ENCODE measurements around the gene PRICKLE1.

The PRICKLE1 gene

DNA sequence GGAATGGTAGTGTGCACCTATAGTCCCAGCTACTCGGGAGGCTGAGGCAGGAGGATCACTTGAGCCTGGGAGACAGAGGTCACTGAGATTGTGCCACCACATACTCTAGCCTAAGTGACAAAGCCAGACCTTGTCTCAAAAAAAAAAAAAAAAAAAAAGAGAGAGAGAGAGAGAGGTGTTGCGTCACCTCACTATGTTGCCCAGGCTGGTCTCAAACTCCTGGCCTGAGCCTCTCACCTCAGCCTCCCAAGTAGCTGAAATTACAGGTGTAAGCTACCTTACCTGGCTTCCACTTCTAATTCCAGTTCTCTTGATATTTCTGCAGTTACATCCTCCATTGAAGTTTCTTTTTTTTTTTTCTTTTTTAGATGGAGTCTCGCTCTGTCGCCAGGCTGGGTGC lies 94.3 kb downstream of the PRICKLE1 start:
- DNase-seq = no peak

- DNase-seq = no peak
Observed at GRCh38 chr12:42492267-42492666, 97.3 kb downstream of the PRICKLE1 start.

DNA sequence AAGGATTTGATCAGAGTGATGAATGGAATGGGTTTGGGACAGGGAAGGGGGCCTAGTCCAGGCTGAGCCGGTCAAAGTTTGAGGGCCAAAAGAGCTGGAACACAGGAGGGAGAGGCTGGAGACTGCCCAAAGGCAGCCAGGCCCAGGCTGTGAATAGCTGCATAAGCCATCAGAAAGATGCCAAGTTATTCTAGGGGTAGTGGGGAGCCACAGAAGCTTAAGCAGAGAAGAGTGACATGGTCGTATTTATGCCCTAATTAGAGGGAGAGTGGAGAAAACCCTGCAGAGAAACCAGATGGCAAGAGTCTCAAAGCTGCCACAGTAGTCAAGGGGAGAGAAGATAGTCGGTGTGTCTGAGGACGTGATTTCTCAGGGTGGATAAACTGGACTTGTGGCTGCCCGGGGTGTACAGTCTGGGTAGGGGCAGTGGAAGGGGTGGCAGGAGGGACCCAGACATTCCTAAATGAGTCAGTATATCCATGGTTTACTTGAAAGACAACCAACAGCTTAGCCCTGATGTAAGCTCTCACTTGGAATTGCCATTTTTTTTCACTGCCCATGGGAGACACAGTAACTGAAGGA lies 99.2 kb downstream of the PRICKLE1 start:
- DNase-seq = no peak

GRCh38 chr12:42486407-42486806 lies 103.1 kb downstream of the PRICKLE1 start:
- DNase-seq = no peak

DNA sequence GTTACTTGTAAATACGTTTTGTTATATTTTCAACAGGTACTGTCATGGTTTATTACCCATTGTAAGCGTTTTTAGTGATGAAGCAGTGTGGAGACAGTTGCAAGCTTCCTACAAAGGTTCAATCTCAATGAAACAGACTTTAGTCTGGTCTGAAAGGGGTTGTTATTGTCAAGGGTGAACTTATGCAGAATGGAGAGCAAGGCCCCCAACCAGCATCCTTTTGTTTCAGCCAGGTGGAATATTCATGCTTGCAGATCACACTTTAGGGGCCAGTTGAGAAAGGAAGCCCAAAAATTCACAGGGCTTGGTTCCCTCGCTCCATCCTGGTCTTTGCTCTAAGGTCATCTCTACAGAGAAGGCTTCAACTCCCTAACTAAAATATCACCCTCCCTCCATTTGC lies 103.7 kb downstream of the PRICKLE1 start:
- no peak for DNase-seq

DNA sequence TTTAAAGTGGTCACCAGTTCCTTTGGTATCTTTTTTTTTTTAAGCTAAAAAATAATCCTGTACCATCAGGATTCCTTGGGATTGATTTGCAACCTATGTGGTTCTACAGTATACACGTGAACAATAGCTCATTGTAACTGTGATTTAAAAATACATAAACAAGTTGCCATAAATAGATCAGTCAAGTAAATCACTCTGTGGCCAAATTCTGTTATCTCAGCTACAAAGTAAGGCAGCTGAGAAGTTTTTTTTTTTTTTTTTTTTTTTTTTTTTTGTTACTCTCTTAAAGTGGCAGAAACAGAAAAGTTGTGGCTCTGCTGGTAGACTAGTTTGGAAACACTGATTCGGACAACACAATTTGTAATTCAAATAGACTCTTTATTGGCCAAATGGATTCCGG lies 104.5 kb downstream of the PRICKLE1 start:
- no peak for DNase-seq

GRCh38 chr12:42483521-42483790 lies 106.1 kb downstream of the PRICKLE1 start:
- peak in 12 of 51 donors; percentile 9 to 52 (median 24) for DNase-seq

DNA sequence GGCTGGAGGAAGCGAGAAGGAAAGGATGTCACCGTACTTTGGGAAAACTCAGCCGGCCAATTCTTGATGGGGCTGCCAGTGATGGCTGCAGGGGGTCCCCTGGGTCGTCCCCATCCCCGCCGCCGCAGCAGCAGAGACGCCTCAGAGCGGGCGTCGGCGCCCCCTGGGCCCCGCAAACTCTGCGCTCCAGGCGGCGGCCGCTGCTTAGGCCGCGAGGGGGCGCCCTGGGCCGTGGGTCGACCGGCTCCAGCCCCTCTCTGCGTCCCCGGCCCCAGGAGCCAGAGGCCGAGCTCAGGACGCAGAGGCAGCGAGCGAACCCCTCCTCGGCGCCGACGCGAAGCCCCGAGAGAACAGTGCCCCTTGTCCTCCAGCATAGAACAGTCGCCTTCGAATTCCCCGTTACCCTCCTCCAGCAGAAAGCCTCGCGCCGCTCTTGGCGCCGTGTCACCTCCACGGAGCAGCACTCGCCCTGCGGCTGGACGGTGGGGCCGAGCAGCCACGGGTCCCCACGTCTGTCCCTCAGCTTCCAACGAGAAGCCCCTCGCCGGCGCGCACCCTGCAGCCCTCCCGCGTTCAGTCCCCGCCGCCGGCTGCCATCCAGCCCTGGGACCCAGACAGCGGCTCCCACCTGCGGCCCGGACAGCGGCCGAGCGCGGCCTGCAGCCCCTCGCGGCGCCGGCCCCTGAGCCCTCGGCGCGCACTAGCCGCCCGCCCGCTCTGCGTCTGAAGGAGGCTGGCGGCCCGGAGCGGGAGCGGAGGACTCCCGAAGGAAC lies 106.6 kb downstream of the PRICKLE1 start:
- DNase-seq = peak in 47 of 51 donors; percentile 5 to 74 (median 31)

GRCh38 chr12:42482041-42482747 lies 107.4 kb downstream of the PRICKLE1 start:
- DNase-seq = no peak

DNA sequence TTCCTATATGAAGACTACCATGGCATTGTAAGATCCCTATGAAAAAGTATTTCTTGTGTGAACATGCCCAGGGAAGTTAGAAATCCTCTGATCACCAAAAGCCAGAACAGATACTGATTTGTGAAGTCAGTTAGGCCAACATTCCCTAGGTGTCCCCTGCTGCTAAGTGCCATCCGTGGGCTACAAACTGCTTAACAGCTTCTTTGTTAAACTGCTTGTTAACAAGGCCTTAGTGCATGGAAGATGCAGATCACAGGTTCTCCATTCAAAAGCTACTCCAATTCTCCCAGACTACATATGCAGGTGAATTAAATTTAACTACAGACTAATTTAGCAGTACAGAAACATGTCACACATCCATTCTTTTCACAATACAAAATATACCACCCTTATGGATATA lies 108.2 kb downstream of the PRICKLE1 start:
- no peak for DNase-seq

GRCh38 chr12:42477941-42478340 lies 111.6 kb downstream of the PRICKLE1 start:
- no peak for DNase-seq

GRCh38 chr12:42475106-42475505 lies 114.4 kb downstream of the PRICKLE1 start:
- DNase-seq = no peak

GRCh38 chr12:42474391-42474790 lies 115.2 kb downstream of the PRICKLE1 start:
- no peak for DNase-seq

DNA sequence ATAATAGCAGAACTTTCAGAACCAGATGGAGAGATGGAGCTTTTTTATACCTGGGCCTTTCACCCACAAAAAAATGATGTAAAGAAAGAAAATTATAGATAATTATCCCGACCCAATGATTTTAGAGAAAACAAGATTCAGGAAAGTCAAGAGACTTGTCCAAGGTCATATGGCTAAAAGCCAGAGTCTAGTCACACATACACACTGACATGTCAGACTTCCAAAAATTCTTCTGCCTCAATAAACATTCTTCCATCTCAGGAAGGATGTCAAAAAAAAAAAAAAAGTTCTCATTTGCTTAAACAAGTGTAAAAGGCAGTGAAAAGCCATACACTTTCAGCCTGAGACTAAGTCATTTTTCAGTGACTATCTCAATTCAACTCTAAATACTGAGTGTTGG lies 116.0 kb downstream of the PRICKLE1 start:
- DNase-seq = no peak

- DNase-seq = no peak
Observed at GRCh38 chr12:42473130-42473529, 116.4 kb downstream of the PRICKLE1 start.

GRCh38 chr12:42472376-42472775 lies 117.2 kb downstream of the PRICKLE1 start:
- DNase-seq = no peak

GRCh38 chr12:42469355-42470175 lies 120.0 kb downstream of the PRICKLE1 start:
- DNase-seq = peak in 1 of 51 donors; percentile 20

DNA sequence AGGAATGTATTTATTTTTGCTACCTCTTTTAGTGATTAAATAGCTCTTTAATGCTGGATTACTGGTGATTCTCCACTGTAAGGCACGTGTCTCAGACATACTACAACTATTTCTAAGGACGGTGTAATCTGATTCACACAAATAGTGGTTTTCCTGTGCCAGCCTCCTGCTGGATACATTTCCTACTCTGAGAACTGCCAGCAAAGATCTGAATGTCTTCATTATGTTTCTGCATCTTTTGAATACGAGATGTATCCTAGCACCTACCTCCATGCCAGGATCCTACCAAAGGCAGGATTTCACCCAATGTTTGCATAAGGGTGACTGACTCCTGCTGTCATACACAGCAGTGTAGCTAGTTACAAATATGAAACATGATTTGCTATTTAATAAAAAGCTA lies 120.6 kb downstream of the PRICKLE1 start:
- DNase-seq = peak in 1 of 51 donors; percentile 38

GRCh38 chr12:42468341-42468821 lies 121.2 kb downstream of the PRICKLE1 start:
- DNase-seq = peak in 1 of 51 donors; percentile 1

DNA sequence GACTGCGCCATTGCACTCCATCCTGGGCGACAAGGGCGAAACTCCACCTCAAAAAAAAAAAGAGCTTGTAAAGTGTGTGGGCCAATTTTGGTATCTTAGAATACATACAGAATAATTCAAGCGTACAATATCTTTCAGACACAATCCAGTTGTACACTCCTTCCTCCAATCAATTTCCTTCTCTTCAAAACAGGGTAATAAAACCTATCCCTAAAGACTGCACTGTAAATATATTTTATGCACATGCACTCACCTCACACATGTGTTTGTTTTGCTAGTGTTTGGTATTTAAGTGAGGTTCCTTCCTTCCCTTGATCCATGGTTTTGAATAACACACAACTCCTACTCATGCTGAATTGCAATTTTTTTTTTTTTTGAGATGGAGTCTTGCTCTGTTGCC lies 125.9 kb downstream of the PRICKLE1 start:
- no peak for DNase-seq

DNA sequence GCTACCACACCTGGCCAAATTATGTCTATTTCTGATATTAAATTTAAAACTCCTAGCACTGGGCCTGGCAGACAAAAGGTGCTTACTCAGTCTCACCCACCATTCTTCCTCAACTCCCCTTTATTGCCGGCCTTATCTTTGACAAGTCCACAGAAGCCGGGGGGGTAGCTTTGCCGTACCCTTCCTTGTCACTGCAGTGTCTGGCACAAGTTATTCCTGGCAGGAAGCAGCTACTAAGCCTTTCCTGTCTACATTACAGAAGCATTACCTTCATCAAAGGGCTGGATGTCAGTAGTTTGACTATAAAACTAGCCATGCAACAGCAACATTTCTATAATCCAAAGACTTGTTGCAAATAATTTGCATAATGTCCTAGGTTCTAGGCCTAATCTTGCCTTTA lies 127.1 kb downstream of the PRICKLE1 start:
- DNase-seq = no peak

GRCh38 chr12:42459336-42459847 lies 130.2 kb downstream of the PRICKLE1 start:
- no peak for DNase-seq

Data from hypothalamus (tissue), 51 donors.